ENCODE results near the gene A4GALT.

A4GALT gene

DNA sequence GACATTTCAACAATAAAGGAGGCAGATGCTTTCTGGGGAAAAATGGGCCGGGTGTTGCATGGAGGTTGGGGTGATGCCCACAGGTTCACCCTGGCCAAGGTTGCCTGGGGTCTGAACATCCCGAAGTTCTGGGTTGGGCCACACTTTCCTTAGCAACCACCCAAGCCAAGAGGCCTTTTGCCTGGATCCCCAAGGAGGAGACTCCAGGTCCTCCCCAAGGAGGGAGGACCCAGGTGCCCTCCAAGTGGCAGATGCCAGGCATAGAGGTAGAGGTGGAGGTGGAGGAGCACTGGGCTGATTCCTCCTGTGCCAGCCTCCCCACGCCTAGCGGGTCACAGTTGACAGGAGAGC, 72.7 kb downstream of the A4GALT start:
- no peak for DNase-seq (ENCODE audit: low spot score)

DNA sequence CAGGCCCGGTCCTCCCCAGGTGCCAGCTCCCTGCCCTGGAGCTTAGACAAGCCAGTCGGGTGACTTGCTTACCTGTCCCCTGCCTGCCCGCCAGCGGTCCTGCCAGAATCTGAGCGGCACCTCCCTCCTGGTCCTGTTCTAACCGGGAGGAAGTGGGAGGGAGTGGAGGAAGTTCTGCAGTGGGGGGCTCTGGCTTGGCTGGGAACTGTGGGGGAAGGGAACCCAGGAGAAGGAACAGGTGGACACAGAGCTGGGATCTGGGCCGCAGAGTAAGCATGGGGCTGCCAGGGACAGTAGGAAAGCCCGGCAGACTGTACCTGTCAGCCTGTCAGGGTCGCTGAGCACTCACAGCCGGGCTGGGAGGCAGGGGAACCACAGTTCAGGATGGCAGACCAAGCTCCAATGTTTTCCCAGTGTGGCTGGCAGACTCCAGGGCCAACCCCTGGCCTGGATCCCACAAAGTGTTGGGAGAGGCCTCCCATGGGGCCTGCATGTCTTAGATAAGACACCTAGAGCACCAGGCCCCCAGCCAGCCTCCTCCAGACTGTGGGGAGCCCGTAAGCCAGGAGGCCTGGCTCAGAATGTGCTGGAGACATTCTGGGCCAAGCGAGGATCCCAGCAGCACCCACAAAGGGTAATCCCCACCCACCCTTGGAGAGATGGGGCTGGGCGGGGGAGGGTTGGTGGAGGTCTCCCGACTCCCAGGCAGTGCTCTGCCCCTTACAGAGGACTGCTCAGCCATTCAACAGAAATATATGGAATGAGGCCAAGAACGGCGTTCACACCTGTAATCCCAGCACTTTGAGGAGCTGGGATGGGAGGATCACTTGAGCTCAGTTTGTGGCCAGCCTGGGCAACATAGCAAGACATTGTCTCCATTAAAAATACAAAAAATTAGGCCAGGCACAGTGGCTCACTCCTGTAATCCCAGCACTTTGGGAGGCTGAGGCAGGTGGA, 73.8 kb downstream of the A4GALT start:
- DNase-seq (ENCODE audit: low spot score), result no peak

DNA sequence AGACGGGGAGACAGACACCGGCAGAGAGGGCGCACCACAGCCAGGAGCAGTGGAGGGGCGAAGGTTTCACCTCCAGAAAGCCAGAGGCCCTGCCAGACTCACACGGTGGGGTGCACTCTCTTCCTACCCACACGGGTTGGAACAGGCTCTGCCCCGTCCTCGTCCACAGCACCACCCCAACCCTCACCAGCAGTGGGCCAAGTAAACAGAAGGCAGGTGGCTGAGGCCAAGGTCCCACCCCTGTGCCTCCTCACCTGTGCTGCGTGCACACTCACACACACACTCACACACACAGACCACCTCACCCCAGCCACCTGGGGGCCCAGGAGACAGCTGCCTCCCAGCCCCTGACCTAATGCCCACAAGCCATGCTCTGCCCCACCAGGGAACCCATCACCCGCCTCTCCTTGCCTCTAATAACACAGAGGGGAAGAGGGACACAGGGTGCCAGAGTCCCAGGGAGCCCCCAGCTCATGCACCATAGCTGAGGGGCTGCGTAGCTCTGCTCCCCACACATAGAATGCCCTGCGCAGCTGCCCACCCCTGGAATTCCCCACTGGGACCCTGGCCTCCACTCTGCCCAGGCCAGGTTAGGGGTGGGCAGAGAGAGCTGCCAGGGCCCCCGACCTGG, 74.6 kb downstream of the A4GALT start:
- no peak for DNase-seq (ENCODE audit: low spot score)

DNA sequence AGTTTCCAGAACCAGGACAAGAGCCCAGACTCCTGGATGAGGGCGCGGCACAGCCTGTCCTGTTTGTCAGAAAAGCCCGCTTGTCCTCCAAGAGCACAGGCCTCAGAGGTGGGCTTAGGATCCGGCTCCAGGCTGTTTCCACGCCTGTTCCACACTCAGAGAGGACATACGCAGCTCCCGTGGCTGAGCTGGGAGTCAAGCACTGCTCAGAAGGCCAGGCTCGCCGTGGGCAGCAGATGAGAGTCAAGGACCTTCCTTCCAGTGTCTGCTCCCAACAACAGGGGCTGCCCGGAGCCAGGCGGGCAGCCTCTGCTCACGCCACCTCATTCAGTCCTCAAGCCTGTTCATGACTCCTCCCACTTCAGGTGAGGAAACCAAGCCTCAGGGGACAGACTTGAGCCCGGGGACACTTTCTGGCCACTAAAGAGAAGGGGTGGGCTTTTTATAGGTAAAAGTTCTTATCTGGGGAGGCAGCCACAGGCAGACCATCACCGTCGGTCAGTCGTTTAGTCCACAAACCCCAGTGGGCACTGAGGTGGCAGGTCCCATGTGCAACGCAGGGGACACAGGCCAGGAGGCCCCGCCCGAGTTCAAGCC, 75.2 kb downstream of the A4GALT start:
- no peak for DNase-seq (ENCODE audit: low spot score)

DNA sequence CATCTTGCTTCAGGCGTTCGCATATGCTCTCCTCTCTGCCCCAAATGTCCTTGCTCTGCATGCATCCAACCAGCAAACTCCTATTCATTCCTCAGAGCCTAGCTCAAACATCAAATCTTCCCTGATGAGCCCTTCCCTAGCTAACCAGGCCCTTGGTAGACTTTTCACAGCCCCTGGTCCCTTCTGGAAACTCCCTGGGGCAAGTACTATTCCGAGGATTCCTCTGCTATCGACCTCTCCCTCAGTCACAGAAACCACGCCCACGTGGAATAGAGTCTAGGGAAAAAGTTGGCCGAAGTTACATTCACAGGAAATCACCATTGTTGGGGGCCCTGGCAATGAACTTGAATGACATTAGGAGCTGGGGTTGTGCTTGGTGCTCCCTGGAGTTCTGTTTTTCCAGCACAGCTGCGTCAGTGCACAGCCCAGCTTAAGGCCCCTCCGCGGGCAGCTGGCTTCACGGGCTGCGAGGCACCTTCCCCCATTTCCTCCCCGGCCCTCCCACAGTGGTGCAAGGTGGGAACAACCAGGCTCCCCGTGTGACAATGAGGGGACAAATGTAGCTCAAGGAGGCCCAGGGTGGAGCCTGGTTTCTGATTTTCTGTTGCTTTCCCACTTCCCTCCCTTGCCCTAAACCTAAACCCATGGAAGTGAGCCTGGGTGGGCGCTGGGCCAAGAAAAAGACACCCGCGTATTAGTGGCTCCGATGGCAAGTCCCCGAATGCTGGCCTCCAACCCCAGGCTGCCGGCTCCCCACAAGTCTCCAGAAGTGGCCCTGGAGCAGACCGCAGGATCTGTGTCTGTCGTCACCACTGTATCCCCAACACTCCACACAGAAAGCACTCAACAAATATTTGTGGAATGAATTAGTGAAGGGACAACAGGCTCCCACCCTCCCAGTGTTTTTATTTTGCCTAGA, 76.0 kb downstream of the A4GALT start:
- no peak for DNase-seq (ENCODE audit: low spot score)

DNA sequence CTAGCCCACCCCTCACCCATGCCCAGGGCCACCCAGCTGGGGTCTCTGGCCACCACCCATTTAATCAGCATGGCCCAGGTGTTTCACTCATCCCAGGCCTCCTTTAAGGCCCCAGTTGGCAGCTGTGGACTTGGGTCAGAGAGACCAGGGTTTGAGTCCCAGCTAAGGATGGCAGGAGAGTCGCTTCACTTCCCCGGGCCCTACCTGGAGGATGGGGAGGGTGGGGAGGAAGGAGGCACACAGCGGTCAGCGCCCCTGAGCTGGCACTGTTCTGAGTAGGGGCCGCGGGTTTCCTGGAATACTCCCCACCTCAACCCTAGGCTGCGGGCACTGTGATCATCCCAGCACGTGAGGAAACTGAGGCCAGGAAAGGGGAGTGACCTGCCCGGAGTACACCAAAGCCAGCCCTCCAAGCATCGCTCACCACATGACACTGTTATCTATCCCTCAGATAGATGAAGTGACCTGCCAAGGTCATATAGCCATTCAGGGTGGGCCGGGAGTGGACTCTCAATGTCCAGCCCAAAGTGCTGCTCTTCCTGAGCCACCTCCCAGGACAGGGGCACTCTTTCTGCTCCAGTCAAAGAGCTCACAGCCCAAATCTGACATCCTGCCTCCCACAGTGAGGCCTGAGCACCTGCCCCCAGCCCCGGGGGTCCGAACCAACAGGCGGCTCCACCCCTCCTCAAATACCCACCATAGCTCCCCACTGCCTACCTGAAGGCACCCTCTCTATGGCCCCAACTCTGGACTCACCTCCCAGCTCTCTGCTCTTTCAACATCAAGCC, 76.8 kb downstream of the A4GALT start:
- DNase-seq (ENCODE audit: low spot score), result no peak

DNA sequence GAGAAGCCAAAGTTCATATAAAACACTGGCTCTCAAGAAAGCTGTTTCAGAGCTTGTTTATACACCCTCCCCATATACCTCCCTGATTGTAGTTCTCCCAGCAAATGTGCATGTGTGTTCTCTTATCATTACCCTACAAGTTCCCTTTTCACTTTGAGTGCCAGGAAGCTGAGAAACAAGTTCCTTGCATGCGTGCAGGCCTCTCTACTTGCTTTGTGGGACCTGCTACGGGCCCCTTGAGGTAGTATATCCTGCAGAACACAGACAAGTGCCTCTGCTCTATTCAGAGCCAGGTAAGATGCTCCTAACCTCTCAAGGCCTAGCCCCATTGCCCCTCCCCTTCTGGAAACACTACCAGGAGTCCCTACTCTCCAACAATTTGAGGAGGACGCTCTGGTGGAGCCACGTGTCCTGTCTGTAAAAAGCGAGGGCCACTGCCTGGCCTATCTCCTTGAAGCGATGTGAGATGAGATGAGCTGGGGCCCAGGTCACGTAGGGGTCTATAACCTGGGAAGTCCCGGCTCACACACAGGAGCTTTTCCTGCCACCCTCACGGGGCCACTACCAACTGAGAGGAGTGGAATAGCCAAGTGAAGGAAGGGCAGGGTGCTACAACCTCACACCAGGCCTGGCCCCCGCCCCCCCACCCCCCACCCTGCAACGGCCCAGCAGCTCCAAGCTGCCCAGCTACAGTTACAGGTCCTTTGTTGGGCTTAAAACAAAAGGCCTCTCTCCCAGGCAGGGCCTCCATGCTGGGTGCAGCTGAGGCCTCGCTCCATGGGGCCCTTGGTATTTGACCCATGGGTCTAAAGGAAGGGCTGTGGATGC, 77.7 kb downstream of the A4GALT start:
- no peak for DNase-seq (ENCODE audit: low spot score)
